AG20443 (cell line): ENCODE results near the gene THAP3.
A peak's percentile ranks its signal among the peaks of the same experiment; 100 is the strongest.
"Not testable (repeated sequence)": the region's sequence is repeated elsewhere in the genome, so short reads cannot be mapped to it uniquely, and the experiment has no call there.

ENCODE experiments used
- DNase-seq: peaks from one replicate; pipeline ENCODE4 v3.0.0; 2012; ENCODE audit warnings: low spot score, mixed read lengths

The THAP3 gene

DNA sequence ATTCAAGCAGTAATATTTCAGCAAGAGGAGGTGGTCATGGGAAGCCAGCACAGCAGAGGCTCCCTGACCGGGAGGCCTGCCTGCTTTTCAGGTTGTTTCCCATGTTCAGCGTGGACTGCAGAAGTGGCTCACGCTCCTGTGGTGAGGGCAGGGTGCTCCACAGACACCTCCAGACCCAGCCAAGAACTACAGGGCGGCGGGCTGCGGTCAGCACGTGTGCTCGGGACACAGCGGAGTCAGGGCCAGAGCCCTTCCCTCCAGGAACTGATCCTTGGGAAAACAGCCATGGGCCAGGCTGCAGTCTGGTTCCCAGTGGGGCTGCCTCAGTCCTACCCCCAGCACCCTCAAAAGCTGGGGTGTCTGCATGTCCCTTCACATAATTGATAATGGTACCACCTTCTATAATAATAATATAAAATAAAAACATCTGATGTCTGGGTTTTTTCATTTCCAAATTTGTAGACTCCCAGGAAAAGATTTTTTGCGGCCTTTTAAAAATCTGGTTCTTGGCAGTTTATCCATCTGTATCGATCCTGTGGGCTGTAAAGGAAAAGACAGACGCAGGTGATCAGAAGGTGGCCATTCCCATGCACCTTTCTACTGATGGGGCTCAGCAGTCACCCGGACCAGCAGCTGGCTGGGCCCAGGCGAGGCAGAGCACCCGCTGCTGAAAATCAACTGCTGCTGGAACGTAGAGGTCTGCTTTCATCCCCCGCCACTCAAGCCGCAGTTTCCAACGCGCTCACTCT, 10.7 kb downstream of the THAP3 start:
- no peak for DNase-seq

DNA sequence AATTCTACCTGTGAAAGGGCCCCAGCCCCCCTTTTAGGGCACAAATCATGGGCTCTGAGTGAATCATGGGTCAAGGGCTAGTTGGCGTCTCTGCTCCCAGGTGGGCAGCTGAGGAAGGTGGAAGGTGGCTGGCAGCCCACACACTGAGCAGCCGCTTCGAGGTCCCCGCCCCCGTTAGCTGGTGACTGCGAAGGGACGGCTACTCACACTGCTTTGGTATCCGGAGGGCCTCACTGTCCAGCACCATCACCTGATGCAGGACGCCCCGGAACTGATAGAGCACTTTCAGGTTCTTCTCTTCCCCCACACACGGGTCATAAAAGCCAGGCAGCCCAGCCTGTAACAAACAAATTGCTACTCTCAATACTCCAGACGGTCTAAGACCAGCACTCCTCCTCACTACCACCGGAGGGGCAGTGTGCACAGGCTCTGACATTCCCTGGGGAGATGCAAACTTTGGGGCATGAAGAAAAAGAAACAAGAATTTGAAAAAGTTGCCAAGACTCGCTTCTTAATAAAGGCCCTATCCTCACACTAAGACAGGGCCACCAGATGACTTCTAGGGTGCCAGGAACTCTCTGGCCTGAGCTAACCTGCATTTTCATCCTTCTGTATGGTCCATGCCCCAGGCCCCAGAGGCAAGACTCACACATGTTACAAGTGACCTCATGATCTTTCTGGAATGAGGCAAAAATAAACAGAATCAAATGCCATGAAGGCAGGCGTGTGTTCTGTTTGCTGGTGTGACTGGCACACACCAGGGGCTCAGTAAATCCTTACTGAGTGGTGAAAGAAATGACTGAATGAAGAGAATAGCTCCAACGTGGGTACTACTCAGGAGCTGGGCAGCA, 11.5 kb downstream of the THAP3 start:
- no peak for DNase-seq

DNA sequence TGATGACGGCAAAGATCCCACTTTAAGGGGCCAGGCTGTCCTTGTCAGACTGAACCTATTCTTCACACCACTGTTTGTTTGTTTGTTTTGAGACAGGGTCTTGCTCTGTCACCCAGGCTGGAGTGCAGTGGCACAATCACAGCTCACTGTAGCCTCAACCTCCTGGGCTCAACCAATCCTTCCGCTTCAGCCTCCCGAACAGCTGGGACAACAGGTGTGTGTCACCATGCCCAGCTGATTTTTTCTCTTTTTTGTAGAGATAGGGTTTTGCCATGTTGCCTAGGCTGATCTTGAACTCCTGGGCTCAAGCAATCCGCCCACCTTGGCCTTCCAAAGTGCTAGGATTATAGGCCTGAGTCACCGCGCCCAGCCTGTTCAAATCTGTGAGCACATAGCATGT, 12.1 kb downstream of the THAP3 start:
- not testable (repeated sequence) for DNase-seq

DNA sequence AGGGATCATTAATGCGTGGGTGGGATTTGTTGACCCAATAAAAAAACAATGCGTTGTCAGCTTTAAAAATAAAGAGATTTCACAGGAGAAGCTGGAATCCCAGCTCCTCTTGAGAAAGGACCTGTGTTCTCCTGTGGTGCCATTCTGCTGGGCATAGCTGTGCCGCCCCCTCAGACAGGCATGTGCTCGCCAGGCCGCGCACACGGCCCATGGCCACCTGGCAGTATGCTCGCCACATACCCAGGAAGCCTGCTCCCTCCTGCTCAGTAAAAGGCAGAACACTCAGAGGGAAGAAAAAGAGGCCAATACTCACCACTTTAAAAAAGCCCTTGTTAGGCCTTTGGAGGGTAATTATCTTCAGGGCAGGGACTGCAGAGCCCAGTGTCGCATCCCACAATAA, 13.1 kb downstream of the THAP3 start:
- DNase-seq = no peak

DNA sequence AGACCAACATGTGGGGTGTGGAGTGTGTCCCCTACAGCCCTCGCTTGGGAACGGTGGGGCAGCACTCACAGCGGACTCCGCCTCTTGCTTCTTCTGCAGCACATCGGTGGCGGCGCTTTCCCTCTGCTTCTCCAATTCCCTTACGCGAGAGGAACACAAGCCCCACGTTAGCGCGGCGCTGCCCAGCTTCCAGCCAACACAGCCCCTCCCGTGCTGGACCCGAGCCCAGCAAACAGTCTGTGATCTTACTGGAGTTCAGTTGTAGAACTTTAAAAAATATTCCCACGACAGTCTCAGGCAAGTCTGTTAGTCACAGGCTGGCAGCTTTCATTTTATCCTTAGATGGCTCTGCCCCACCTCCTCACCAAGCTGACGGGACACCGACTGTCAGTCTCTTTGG, 13.6 kb downstream of the THAP3 start:
- peak; percentile 88 for DNase-seq

DNA sequence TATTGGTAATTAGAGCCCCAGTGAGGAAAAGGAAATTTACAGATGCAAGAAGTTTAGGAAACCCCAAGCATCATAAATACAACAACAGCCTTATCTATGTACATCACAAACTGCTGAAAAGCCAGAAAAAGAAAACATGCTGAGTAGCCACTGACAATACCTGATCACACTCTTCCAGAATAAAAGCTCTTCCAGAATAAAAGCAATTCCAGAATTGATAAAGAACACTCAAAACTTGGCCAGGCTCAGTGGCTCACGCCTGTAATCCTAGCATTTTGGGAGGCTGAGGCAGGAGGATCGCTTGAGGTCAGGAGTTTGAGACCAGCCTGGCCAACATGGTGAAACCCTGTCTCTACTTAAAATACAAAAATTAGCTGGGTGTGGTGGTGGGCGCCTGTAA, 16.2 kb downstream of the THAP3 start:
- DNase-seq = not testable (repeated sequence)

DNA sequence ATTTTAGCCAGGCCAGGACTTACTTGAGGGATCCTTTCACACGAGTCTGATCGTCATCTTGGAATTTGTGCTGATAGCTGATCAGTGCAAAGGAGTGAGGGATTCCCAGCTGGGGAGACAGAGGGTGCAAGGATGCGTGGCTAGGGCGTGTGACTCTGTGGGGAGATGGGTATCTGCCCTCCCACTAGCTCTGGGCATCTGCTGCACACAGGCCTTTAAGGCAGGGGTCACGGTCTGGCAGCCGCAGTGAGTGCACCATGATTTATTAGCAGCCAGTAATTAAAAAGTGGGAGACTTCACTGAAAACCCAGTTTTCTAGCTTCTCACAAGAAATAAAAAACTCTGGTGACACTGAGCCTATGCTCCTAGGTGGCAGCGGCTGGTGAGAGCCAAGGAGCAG, 20.4 kb downstream of the THAP3 start:
- no peak for DNase-seq

DNA sequence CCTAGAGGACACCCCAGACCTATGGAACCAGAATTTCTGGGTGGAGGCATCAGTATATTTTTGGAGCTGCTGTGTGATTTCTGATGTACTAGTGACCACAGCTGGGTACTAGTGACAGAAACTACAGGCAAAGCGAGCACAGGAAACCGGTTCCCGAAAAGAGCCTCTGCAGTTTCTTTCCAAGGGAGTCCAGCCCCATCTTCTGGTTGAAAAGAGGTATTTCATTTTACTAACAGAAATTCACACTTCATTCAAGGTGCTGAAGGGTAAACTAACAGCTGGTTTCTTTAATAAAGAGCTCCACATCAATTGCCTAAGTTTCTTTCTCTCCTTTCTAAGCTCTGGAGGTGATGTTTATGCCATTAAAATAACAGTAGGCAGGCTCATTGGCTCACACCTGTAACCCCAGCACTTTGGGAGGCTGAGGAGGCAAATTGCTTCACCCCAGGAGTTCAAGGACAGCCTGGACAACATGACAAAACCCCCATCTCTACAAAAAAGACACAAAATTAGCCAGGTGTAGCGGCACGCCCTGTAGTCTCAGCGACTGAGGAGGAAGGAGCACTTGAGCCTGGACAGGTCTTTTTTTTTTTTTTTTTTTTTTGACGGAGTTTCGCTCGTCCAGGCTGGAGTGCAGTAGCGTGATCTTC, 22.0 kb downstream of the THAP3 start:
- peak; percentile 80 for DNase-seq

DNA sequence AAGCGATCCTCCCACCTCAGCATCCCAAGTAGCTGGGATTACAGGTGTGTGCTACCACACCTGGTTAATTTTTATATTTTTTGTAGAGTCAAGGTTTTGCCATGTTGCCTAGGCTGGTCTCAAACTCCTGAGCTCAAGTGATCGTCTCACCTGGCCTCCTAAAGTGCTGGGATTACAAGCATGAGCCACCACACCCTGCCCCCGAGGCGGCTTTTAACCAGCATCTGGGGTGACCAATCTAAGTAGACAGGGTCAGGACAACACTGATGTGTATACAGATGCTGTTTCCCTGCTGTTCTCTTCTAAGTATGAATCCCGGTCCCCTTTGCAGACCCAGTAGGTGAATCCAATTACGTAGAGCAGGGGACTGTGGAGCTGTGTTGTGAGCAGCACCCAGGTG, 23.9 kb downstream of the THAP3 start:
- DNase-seq = no peak

DNA sequence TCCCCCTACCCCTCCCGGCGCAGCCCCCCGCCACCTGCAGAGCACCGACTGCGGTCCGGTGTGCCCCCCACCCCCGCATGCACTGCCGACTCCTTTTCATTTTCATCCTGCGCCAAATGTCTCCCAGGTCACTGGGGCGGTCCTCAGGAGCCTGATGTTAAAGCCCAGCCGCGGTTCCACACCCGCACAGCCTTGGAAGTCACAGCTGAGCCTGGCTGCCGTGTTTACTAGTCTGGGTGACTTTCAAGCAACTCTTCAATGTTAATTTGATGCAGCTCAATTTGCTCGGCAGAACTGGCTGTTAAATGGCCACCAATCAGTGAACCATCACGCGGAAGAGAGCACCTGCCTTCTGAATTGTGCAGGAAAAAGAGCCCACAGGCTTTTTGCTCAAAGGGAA, 27.2 kb downstream of the THAP3 start:
- no peak for DNase-seq

DNA sequence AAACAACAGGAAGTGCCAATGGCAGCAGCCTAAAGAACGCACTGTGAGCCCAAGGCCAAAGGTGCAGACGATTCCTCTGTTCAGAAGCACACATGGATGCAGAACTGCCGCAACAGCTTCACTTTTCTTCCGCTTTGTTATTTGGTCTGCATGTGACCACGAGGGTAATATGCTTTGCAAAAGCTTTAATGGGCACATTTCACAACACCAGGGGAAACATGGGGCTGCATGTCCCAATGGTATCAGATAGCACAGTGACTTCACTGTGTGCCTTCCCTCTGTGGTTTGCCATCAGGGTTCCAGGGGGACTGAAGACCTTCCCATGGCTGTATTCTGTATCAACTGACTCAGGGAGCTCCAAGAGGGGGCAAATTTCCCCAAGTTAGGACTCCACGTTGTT, 28.3 kb downstream of the THAP3 start:
- no peak for DNase-seq

DNA sequence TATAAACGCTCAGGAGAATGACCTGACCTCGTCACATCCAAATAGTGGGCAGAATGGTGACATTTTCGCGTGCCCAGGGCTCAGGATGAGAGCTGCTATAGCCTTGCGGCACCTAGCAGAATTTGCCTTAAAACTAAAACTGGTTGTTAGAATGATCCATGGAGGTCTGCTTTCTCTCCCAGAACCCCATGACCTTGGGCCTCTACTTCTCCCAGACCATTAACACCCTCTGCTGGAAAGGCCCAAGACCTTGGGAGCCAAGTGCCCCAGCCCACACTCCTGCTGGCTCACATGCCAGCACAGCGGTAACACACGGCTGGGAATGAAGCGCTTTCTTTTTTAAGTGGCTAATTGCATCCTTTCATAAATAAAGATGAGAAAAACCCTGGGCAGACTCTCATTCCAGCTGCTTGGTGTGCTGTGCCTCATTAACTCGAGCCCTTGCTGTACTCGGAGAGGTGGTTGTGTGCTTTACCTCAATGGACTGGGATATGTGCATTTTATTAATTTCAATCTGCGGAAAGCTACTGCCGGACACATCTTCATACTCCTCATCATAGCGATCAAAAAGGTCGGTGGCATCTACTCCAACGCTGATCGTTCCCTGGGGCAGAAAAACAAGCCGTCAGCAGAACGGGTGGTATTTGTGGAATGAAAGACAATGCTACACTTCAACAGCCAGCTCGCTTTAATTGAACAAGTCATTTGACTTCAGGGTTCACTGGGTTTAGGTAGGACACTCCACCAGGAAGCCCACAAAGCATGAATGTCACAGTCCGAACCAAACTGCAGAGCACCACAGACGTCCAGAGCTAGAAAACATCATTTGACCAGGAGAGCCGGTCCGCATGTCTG, 29.0 kb downstream of the THAP3 start:
- no peak for DNase-seq

DNA sequence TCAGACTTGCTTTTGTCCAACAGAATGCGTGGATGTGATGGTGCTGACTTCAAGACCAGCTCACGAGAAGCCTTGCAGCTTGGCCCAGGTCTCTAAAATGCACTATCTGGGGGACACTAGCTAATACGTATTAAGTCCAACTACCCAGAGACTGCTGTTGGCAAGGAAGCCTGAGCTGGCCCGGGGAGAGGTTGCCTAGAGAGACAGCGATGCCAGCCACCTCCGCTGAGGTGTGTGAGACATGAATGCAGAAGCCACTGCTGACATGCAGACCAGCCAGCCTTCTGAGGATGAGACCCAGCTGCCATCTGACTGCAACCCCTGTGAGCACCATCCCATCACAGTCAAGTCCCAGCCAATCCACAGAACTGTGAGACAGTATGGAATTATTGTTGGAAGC, 32.5 kb downstream of the THAP3 start:
- no peak for DNase-seq

DNA sequence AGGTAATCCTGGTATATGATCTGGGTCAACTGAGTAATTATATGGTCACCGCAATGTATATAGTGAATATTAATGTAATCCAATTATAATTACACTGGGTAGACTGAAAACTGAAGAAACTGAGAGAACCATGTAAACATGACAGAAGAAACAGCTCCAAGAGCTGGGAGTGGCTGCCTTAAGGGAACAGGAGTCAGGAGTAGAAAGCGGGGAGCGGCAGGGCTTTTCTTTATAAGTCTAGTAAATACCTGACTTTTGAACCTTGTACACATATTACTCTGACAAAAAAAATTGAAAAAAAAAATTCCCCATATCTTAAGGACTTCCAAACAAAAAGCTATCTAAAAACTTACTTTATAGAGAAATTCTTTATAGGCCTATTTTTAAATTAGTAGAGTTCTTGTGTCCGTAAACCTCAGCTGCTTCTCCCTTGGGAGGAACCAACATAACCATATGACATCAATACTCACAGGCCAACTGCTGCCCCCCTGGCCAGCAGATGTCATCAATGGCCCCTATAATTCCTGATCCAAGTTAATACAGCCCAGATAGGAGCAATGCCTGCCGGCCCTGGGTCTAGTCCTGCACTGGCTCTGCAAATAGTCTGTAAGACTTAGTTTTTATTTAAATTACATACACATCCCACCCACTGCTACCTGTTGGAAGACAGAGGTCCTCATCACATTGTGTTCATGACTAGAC, 33.8 kb downstream of the THAP3 start:
- no peak for DNase-seq

DNA sequence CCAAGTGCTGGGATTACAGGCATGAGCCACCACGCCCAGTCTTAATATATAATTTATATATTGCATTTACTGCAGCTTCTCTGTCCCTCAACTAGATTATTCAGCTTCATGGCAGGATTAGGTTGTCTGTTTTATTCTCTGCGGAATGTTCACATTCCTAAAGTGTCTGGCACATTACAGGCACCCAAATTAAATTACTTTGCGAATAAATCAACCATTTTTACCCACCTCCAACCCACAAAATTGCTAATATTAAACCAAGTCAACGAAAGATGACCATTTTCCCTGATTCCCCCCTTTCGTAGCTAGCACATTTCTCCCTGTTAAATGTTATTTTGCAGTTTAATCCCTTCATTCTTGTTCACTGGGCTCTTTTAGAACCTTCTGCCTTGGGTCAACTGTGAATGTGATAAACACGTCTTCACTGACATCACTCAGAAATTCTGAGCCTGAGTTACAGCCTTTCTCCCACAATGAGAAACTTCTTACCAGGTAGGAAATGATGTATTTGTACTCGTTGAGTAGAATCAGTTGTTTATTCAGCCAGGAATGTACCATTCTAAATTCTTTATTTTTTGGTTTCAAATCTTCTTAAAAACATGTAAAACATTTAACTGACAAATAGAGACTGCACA, 35.9 kb downstream of the THAP3 start:
- DNase-seq = no peak

DNA sequence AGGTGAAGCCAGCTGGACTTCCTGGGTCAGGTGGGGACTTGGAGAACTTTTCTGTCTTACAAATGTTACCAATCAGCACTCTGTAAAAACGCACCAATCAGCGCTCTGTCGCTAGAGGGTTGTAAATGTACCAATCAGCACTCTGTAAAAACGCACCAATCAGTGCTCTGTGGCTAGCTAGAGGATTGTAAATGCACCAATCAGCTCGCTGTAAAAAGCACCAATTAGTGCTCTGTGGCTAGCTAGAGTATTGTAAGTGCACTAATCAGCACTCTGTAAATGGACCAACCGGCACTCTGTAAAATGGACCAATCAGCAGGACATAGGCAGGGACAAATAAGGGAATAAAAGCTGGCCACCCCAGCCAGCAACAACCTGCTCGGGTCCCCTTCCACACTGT, 37.8 kb downstream of the THAP3 start:
- not testable (repeated sequence) for DNase-seq

DNA sequence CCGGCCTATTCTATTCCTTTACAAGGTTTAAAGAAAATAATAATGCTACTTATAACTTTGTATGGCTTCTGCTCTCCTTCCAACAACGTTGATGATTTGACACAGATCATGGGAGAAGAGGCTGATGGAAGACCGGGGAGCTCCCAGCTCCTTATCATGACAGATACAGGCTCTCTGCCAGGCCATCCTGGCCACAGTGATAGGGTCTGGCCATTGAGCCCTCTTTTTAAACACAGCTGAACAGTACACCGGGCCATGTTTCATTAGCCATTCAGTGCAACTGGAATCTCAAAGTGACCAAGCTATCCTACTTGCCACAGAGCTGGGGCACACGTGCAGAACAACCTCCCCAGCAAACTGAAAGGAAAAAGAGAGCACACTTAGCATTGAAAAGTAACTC, 42.0 kb downstream of the THAP3 start:
- DNase-seq = no peak

DNA sequence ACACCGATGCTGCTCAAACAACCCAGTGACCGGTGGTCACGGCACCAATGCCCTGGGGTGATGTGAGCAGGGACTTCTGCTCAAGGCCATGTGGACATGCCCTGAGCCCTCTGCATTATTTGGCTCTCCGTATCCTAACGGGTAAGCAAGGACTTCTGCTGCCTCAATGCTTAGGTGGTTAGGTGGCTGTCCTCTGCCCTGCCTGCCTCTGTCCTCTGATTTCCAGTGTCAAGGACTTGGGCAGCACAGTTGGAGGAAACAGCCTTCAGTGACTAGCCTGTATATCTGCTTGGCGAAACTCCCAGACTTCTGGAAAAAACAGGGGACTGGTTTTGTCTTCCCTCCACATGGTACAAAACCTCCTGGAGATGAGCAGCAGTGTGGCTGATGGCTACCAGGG, 42.5 kb downstream of the THAP3 start:
- DNase-seq = no peak

DNA sequence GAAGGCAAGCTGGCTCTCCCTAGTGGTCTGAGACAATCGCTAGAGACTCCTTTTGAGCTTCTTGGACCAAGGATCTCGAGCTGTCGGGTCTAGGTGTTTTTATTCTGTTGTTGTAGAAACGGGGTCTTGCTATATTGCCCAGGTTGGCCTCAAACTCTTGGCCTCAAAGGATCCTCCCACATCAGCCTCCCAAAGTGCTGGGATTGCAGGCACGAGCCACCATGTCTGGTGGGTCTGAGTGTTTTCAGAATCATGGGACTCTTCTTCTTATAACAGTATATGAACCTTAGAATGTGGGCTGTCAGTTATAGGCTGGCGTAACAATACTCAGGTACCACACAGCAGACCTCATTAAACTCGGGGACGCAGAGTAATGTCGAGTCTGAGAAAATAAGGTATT, 43.8 kb downstream of the THAP3 start:
- no peak for DNase-seq

DNA sequence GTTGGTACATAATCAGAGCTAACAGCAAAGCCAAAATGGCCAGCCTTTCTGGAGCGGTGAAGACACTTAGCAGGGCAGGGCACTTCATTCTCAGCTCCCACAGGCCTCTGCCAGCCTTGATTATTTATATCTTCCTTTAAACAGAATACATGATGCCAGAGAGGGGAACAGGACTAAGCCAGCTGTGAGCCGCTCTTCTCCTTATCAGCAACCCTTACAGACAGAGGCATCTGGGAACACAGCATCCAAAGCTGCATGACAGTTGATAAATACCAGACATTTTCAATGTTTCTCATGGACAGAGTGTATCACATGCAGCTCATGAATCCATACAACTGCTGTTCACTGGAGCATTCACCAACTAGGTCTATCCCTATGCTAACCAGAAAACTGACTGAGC, 47.9 kb downstream of the THAP3 start:
- no peak for DNase-seq

DNA sequence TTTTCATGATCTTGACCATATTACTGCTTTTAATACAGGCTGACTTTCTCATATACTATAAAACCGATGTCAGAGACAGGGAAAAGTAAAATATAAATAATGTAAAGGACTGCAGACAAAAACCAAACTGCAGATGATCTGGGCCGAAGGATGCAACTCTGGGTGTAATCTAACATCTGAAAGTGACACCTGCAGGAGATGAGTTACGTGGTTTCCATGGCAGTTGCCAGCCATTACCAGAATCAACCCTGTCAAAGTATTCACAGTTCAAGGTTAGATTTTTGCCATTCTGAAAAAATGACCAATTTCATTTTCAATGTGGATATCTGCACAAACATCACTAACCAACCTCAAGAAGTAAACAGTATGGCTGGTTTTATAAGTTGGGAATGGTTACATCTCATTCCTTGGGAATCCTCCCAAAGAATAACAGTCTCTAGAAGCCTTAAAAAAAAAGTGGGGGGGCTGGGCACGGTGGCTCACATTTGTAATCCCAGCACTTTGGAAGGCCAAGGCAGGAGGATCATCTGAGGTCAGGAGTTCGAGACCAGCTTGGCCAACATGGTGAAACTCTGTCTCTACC, 49.2 kb downstream of the THAP3 start:
- DNase-seq = no peak
